ENCODE measurements around the gene LRRC4C.

GRCh38 chr11:41222236-41222635, 237.2 kb downstream of the LRRC4C start:
- TF ChIP-seq CTCF (IDR thresholded peaks at IDR 0.05): no peak
- no peak for TF ChIP-seq POLR2A (IDR thresholded peaks at IDR 0.05)

All from Peyer's patch (tissue), 4 donors.